CD4-positive, alpha-beta T cell (primary cell): ENCODE measurements around the gene UGGT1. TPM values are rescaled to one million over a fixed set of nuclear protein-coding genes. Genes with fewer than 3 reads are reported as not detected.
"Not testable (repeated sequence)": the region's sequence is repeated elsewhere in the genome, so short reads cannot be mapped to it uniquely, and the experiment has no call there.

Experiments used
- ATAC-seq: fragments of 200-7000 bp; cut with Tn5 transposase; one replicate; pipeline ENCODE4 v1.10.0; 2022; ENCODE audit warnings: mild to moderate bottlenecking; ENCODE audit not compliant: poor library complexity
- CTCF ChIA-PET: fragments of 350-600 bp; sonication (Branson Sonifier 250); formaldehyde crosslinking; loops from one replicate; lab custom pipeline; 2021; ENCODE audit warnings: antibody characterized with exemption, inconsistent platforms; lab: Charles Lee
- POLR2A ChIA-PET: fragments of 350-600 bp; sonication (Branson Sonifier 250); formaldehyde crosslinking; loops from one replicate; lab custom pipeline; 2021; ENCODE audit warnings: antibody characterized with exemption, inconsistent platforms; lab: Charles Lee
- DNase-seq, 14 experiments: peaks; one replicate each; pipeline ENCODE4 v3.0.0-alpha.2; 2013 to 2020; ENCODE audit warnings: mixed read lengths in 2 of 14
- H3K27ac ChIP-seq, 2 donors: one replicate each; pipeline versions ENCODE4 v1.5.1 to v1.7.0; 2013; ENCODE audit warnings: low read length in 2 of 2, low read depth in 1 of 2, mild to moderate bottlenecking in 1 of 2
- H3K27me3 ChIP-seq, 2 experiments: 1 replicate in 1 of 2; 2 replicates in 1 of 2; pipeline versions ENCODE4 v1.6.1 to v1.7.0; 2013; ENCODE audit warnings: low read length in 2 of 2, control low read depth in 1 of 2, mild to moderate bottlenecking in 1 of 2, moderate library complexity in 1 of 2; ENCODE audit not compliant: insufficient read depth in 2 of 2, control insufficient read depth in 1 of 2
- H3K36me3 ChIP-seq: one replicate; pipeline ENCODE4 v1.6.1; 2013; ENCODE audit warnings: low read length, control low read depth; ENCODE audit not compliant: insufficient read depth
- H3K4me1 ChIP-seq: one replicate; pipeline ENCODE4 v1.6.1; 2013; ENCODE audit warnings: low read length, control low read depth; ENCODE audit not compliant: insufficient read depth
- H3K4me3 ChIP-seq: one replicate; pipeline ENCODE4 v1.5.1; 2013; ENCODE audit warnings: mild to moderate bottlenecking, low read length, moderate library complexity
- H3K9me3 ChIP-seq, 2 experiments: 1 replicate in 1 of 2; 2 replicates in 1 of 2; pipeline versions ENCODE4 v1.6.1 to v1.7.0; 2013; ENCODE audit warnings: low read length in 2 of 2, mild to moderate bottlenecking in 2 of 2, control low read depth in 1 of 2, moderate library complexity in 1 of 2; ENCODE audit not compliant: control insufficient read depth in 1 of 2, insufficient read depth in 1 of 2
- H3K27ac Mint-ChIP-seq: one replicate; pipeline ENCODE4 v1.8.0; 2020; ENCODE audit warnings: mixed read lengths
- H3K27me3 Mint-ChIP-seq: one replicate; pipeline ENCODE4 v1.8.0; 2021; ENCODE audit warnings: mixed read lengths
- H3K36me3 Mint-ChIP-seq: one replicate; pipeline ENCODE4 v1.8.0; 2021; ENCODE audit warnings: low read depth, mixed read lengths
- H3K4me1 Mint-ChIP-seq: one replicate; pipeline ENCODE4 v1.8.0; 2021; ENCODE audit warnings: low read depth, mixed read lengths
- H3K4me3 Mint-ChIP-seq: one replicate; pipeline ENCODE4 v1.8.0; 2020; ENCODE audit warnings: mild to moderate bottlenecking, mixed read lengths
- H3K9me3 Mint-ChIP-seq: one replicate; pipeline ENCODE4 v1.8.0; 2020; ENCODE audit warnings: mixed read lengths
- intact Hi-C, 2 experiments: fragments of 100-400 bp; cut with DNase I in 1 of 2; cut with micrococcal nuclease in 1 of 2; formaldehyde crosslinking; loops; one replicate each; pipeline versions ENCODE4 v1.15.1 to v1.9.0; 2023 to 2025; cut with DNase I, micrococcal nuclease
- total RNA-seq, 174 experiments: library from RNA in 2 of 174; stranded (reverse) in 2 of 174; gene quantifications; one replicate each; pipeline ENCODE4 v1.2.3 and lab custom pipeline; 2021 to 2026
- TF ChIP-seq, protein P1 (sequence below): fragments of 200-600 bp; IDR thresholded peaks from one replicate; pipeline ENCODE4 v1.8.0; 2022; ENCODE audit warnings: antibody characterized with exemption, mild to moderate bottlenecking

UGGT1 gene
- total RNA-seq, 2 experiments from 2014 or later, result 23.5 to 28.4 TPM

DNA sequence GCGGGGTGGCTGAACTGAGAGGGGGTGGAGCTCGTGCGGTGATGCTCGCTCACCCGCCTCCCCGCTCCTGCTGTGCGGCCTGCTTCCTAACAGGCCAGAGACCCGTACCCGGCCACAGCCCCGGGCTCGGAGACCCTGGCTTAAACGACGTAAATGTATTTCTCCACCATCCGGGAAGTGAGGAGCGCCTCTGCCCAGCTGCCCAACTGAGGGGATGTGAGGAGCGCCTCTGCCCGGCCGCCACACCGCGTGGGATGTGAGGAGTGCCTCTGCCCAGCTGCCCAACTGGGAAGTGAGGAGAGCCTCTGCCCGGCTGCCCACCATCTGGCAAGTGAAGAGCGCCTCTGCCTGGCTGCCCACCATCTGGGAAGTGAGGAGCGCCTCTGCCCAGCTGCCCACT is 117.0 kb downstream of the UGGT1 start:
- no peak overlapping the region for H3K4me3 Mint-ChIP-seq
- Histone ChIP-seq H3K27me3 (no peaks in the 10 kb centered on the region), H3K36me3 (no peaks in the 10 kb centered on the region), H3K27ac (no peak overlapping the region), H3K4me3 (no peak overlapping the region), H3K9me3 (peaks cover 0 to 24% of the 10 kb centered on the region in 2 experiments), H3K4me1 (no peaks in the 10 kb centered on the region)
- no peaks in the 10 kb centered on the region for H3K36me3 Mint-ChIP-seq
- H3K27me3 Mint-ChIP-seq, result no peaks in the 10 kb centered on the region
- intact Hi-C loops, result no loop called here
- H3K4me1 Mint-ChIP-seq, result no peaks in the 10 kb centered on the region
- ChIA-PET POLR2A (no interaction called here), CTCF (no interaction called here)
- TF ChIP-seq, protein P1, sequence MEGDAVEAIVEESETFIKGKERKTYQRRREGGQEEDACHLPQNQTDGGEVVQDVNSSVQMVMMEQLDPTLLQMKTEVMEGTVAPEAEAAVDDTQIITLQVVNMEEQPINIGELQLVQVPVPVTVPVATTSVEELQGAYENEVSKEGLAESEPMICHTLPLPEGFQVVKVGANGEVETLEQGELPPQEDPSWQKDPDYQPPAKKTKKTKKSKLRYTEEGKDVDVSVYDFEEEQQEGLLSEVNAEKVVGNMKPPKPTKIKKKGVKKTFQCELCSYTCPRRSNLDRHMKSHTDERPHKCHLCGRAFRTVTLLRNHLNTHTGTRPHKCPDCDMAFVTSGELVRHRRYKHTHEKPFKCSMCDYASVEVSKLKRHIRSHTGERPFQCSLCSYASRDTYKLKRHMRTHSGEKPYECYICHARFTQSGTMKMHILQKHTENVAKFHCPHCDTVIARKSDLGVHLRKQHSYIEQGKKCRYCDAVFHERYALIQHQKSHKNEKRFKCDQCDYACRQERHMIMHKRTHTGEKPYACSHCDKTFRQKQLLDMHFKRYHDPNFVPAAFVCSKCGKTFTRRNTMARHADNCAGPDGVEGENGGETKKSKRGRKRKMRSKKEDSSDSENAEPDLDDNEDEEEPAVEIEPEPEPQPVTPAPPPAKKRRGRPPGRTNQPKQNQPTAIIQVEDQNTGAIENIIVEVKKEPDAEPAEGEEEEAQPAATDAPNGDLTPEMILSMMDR, result no peak
- DNase-seq (no peak), ATAC-seq (no peak)
- peaks cover 2% of the 10 kb centered on the region for H3K9me3 Mint-ChIP-seq
- H3K27ac Mint-ChIP-seq, result no peak overlapping the region

DNA sequence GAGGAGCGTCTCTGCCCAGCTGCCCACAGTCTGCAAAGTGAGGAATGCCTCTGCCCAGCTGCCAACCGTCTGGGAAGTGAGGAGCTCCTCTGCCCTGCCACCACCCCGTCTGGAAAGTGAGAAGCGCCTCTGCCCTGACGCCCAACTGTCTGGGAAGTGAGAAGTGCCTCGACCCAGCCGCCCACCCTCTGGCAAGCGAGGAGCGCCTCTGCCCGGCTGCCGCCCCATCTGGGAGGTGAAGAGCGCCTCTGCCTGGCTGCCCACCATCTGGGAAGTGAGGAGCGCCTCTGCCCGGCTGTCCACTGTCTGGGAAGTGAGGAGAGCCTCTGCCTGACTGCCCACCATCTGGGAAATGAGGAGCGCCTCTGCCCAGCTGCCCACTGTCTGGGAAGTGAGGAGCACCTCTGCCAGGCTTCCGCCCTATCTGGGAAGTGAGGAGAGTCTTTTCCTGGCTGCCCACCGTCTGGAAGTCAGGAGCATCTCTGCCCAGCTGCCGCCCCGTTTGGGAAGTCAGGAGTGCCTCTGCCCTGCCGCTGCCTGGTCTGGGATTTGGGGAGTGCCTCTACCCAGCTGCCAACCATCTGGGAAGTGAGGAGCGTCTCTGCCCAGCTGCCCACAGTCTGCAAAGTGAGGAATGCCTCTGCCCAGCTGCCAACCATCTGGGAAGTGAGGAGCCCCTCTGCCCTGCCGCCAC is 117.8 kb downstream of the UGGT1 start:
- ATAC-seq, H3K27ac ChIP-seq, H3K4me3 Mint-ChIP-seq, H3K4me1 Mint-ChIP-seq, H3K9me3 Mint-ChIP-seq, intact Hi-C loops, H3K36me3 Mint-ChIP-seq, H3K27ac Mint-ChIP-seq, DNase-seq, H3K27me3 ChIP-seq, H3K4me1 ChIP-seq, CTCF ChIA-PET, H3K4me3 ChIP-seq, H3K27me3 Mint-ChIP-seq, H3K36me3 ChIP-seq, POLR2A ChIA-PET: not testable (repeated sequence)
- peaks cover 0 to 24% of the 10 kb centered on the region in 2 experiments for H3K9me3 ChIP-seq

GRCh38 chr2:128214251-128214650 is 123.3 kb downstream of the UGGT1 start:
- TF ChIP-seq, protein P1, result no peak
- Mint-ChIP-seq H3K27me3 (no peaks in the 10 kb centered on the region), H3K36me3 (no peaks in the 10 kb centered on the region), H3K4me3 (no peak overlapping the region), H3K27ac (no peak overlapping the region), H3K4me1 (peaks cover 17% of the 10 kb centered on the region), H3K9me3 (no peaks in the 10 kb centered on the region)
- no peaks in the 10 kb centered on the region for H3K36me3 ChIP-seq
- ATAC-seq (no peak), DNase-seq (no peak)
- intact Hi-C loops, result no loop called here
- H3K9me3 ChIP-seq, result peaks cover 0 to 4% of the 10 kb centered on the region in 2 experiments
- H3K4me1 ChIP-seq, result no peaks in the 10 kb centered on the region
- ChIA-PET CTCF (no interaction called here), POLR2A (no interaction called here)
- H3K4me3 ChIP-seq, result no peak overlapping the region
- no peak overlapping the region for H3K27ac ChIP-seq
- no peaks in the 10 kb centered on the region for H3K27me3 ChIP-seq
